Muscle layer of colon (tissue), 2 donors: ENCODE measurements around the gene SURF6.
"Not testable (repeated sequence)": the region's sequence is repeated elsewhere in the genome, so short reads cannot be mapped to it uniquely, and the experiment has no call there.

Experiments used
- H3K27ac ChIP-seq: one replicate; pipeline ENCODE4 v1.7.0; 2013; ENCODE audit warnings: low read depth, mild to moderate bottlenecking, low read length, moderate library complexity
- H3K27me3 ChIP-seq, 2 donors: one replicate each; pipeline ENCODE4 v1.7.0; 2013; ENCODE audit warnings: low read length in 2 of 2, mild to moderate bottlenecking in 2 of 2; ENCODE audit not compliant: insufficient read depth in 2 of 2, control insufficient read depth in 1 of 2
- H3K36me3 ChIP-seq: one replicate; pipeline ENCODE4 v1.7.0; 2013; ENCODE audit warnings: mild to moderate bottlenecking, low read length; ENCODE audit not compliant: insufficient read depth
- H3K4me1 ChIP-seq: one replicate; pipeline ENCODE4 v1.7.0; 2013; ENCODE audit warnings: mild to moderate bottlenecking, low read length; ENCODE audit not compliant: insufficient read depth
- H3K4me3 ChIP-seq, 2 donors: one replicate each; pipeline ENCODE4 v1.7.0; 2013; ENCODE audit warnings: low read length in 2 of 2, low read depth in 1 of 2, mild to moderate bottlenecking in 1 of 2, moderate library complexity in 1 of 2
- H3K9ac ChIP-seq: one replicate; pipeline ENCODE4 v1.7.0; 2013; ENCODE audit warnings: low read length
- H3K9me3 ChIP-seq: one replicate; pipeline ENCODE4 v1.7.0; 2013; ENCODE audit warnings: mild to moderate bottlenecking, low read length
- donor health status: abdominal sarcoma.
- donor health status: Adenocarcinoma of cecum.

The SURF6 gene

GRCh38 chr9:133335924-133336811 lies at the start of gene SURF6:
Gene SURF6 (minus strand): TSS chr9:133336188. CDS start chr9:133336132, 56 bp downstream.
- peak within 1 kb of the TSS; percentile 84 to 87 for H3K4me3 ChIP-seq
- peak within 1 kb of the TSS; percentile 50 for H3K9ac ChIP-seq
- peak within 1 kb of the TSS; percentile 68 for H3K27ac ChIP-seq
- H3K9me3 ChIP-seq = no peaks in the 10 kb centered on the region
- H3K4me1 ChIP-seq = peaks cover 21% of the 10 kb centered on the region
- H3K27me3 ChIP-seq = no peaks in the 10 kb centered on the region
- H3K36me3 ChIP-seq = peaks cover 52% of the 10 kb centered on the region

- H3K4me3 ChIP-seq = no peak overlapping the region
- H3K9ac ChIP-seq = no peak overlapping the region
- no peaks in the 10 kb centered on the region for H3K36me3 ChIP-seq
- H3K27ac ChIP-seq = no peak overlapping the region
- H3K9me3 ChIP-seq = no peaks in the 10 kb centered on the region
- no peaks in the 10 kb centered on the region for H3K4me1 ChIP-seq
- no peaks in the 10 kb centered on the region for H3K27me3 ChIP-seq
These were observed 49.5 kb upstream of the SURF6 start for GRCh38 chr9:133385452-133385851.

GRCh38 chr9:133384736-133385321 lies 48.8 kb upstream of the SURF6 start:
- Histone ChIP-seq H3K9me3 (no peaks in the 10 kb centered on the region), H3K4me3 (no peak overlapping the region), H3K36me3 (no peaks in the 10 kb centered on the region), H3K27ac (no peak overlapping the region), H3K4me1 (no peaks in the 10 kb centered on the region), H3K27me3 (no peaks in the 10 kb centered on the region), H3K9ac (no peak overlapping the region)

- Histone ChIP-seq H3K4me3 (no peak overlapping the region), H3K27me3 (no peaks in the 10 kb centered on the region), H3K9me3 (no peaks in the 10 kb centered on the region), H3K4me1 (no peaks in the 10 kb centered on the region), H3K9ac (no peak overlapping the region), H3K36me3 (no peaks in the 10 kb centered on the region), H3K27ac (no peak overlapping the region)
These were observed 47.5 kb upstream of the SURF6 start for GRCh38 chr9:133383438-133383837.

- Histone ChIP-seq H3K27ac (no peak overlapping the region), H3K36me3 (no peaks in the 10 kb centered on the region), H3K9me3 (no peaks in the 10 kb centered on the region), H3K9ac (no peak overlapping the region), H3K4me1 (no peaks in the 10 kb centered on the region), H3K4me3 (no peak overlapping the region), H3K27me3 (no peaks in the 10 kb centered on the region)
These were observed 46.6 kb upstream of the SURF6 start for GRCh38 chr9:133382507-133383141.

- Histone ChIP-seq H3K9ac (no peak overlapping the region), H3K4me1 (peaks cover 4% of the 10 kb centered on the region)
These were observed 44.7 kb upstream of the SURF6 start for GRCh38 chr9:133380734-133381133.

GRCh38 chr9:133379153-133380086 lies 43.4 kb upstream of the SURF6 start:
- Histone ChIP-seq H3K27ac (no peak overlapping the region), H3K4me3 (no peak overlapping the region), H3K9me3 (no peaks in the 10 kb centered on the region), H3K36me3 (no peaks in the 10 kb centered on the region), H3K4me1 (peaks cover 11% of the 10 kb centered on the region), H3K27me3 (no peaks in the 10 kb centered on the region), H3K9ac (no peak overlapping the region)

More at GRCh38 chr9:133380734-133381133, 44.7 kb upstream of the SURF6 start:
- Histone ChIP-seq H3K4me3 (no peak overlapping the region), H3K27me3 (no peaks in the 10 kb centered on the region), H3K36me3 (no peaks in the 10 kb centered on the region), H3K9me3 (no peaks in the 10 kb centered on the region), H3K27ac (no peak overlapping the region)

- no peak overlapping the region for H3K4me3 ChIP-seq
- H3K27ac ChIP-seq = no peak overlapping the region
- peaks cover 11% of the 10 kb centered on the region for H3K4me1 ChIP-seq
- no peaks in the 10 kb centered on the region for H3K27me3 ChIP-seq
- no peaks in the 10 kb centered on the region for H3K36me3 ChIP-seq
- no peaks in the 10 kb centered on the region for H3K9me3 ChIP-seq
- H3K9ac ChIP-seq = no peak overlapping the region
These were observed 42.5 kb upstream of the SURF6 start for GRCh38 chr9:133378408-133378962.

- H3K27me3 ChIP-seq = no peaks in the 10 kb centered on the region
- H3K27ac ChIP-seq = no peak overlapping the region
- peaks cover 13% of the 10 kb centered on the region for H3K4me1 ChIP-seq
- peaks cover 5% of the 10 kb centered on the region for H3K36me3 ChIP-seq
- no peak overlapping the region for H3K9ac ChIP-seq
- no peak overlapping the region for H3K4me3 ChIP-seq
- no peaks in the 10 kb centered on the region for H3K9me3 ChIP-seq
These were observed 41.8 kb upstream of the SURF6 start for GRCh38 chr9:133377721-133378216.

GRCh38 chr9:133377280-133377679 lies 41.3 kb upstream of the SURF6 start:
- not testable (repeated sequence) for H3K9me3 ChIP-seq, H3K36me3 ChIP-seq, H3K9ac ChIP-seq, H3K27me3 ChIP-seq, H3K27ac ChIP-seq, H3K4me3 ChIP-seq
- peaks cover 18% of the 10 kb centered on the region for H3K4me1 ChIP-seq
